AG04450 (cell line): Measurements from ENCODE around the gene SIRPG. TPM values are rescaled to one million over a fixed set of nuclear protein-coding genes. Genes with fewer than 3 reads are reported as not detected.

Experiments
- polyA plus RNA-seq: library from polyadenylated mRNA; depleted of rRNA; stranded (reverse); fragments of >200 nt; gene quantifications from 2 replicates; pipeline ENCODE4 v1.2.3, GENCODE V29; 2011; rRNA removed
- small RNA-seq: library from RNA; depleted of rRNA; stranded (forward); fragments of <200 nt; gene quantifications from one replicate; pipeline ENCODE3, GENCODE V24; 2012; ENCODE audit warnings: low read depth; ENCODE audit not compliant: insufficient read length

Gene SIRPG
- polyA plus RNA-seq, 1 experiment, result not detected

Small RNA genes lying within 50 kb of the gene (small RNA-seq; reads per million reads assigned to genes)
- gene AL109809.3 (not detected), gene RN7SL561P (not detected)

Other genes starting within 250 kb of the SIRPG start
- gene NSFL1C, start 190.9 kb downstream of the SIRPG start, polyA plus RNA-seq, result 23.0 and 23.4 TPM in 2 replicates
- gene SIRPB2, start 166.4 kb downstream of the SIRPG start, polyA plus RNA-seq, result not detected in 2 replicates
- gene SIRPD, start 100.1 kb downstream of the SIRPG start, polyA plus RNA-seq, result not detected in 2 replicates
- not detected in 2 replicates for gene SIRPB1, start 37.8 kb downstream of the SIRPG start, polyA plus RNA-seq
- 21.2 and 27.7 TPM in 2 replicates for gene SIRPA, start 237.6 kb upstream of the SIRPG start, polyA plus RNA-seq